RWPE1 (cell line): Measurements from ENCODE around the gene PHLDA2.

ENCODE experiments used
- CTCF ChIA-PET: fragments of 350-600 bp; sonication (Branson Sonifier 250); formaldehyde crosslinking; extraction: SDS; loops from one replicate; lab custom pipeline; 2021; lab: Yijun Ruan, JAX
- POLR2A ChIA-PET: fragments of 400-600 bp; formaldehyde crosslinking; extraction: SDS; loops from one replicate; lab custom pipeline; 2020; ENCODE audit warnings: antibody characterized with exemption; ENCODE audit not compliant: low non-redundant PET; lab: Yijun Ruan, JAX
- DNase-seq: peaks from one replicate; pipeline ENCODE4 v3.0.0; 2012; ENCODE audit warnings: low spot score
- H3K27ac ChIP-seq: fragments of 450-650 bp; 2 replicates; pipeline ENCODE4 v1.5.1; 2017
- CTCF ChIP-seq: fragments of 450-650 bp; conservative IDR thresholded peaks from 2 replicates; pipeline ENCODE4 v1.5.1; 2017; ENCODE audit warnings: low read depth, mild to moderate bottlenecking

PHLDA2 gene

GRCh38 chr11:2890466-2891294, 38.5 kb downstream of the PHLDA2 start:
- DNase-seq = no peak
- TF ChIP-seq CTCF = no peak
- peak overlapping the region; percentile 94 for H3K27ac ChIP-seq
- ChIA-PET POLR2A (interaction anchor here (0.6 to 2.9 kb wide), 2 partner anchors 30 to 39 kb away, joined by 4 to 18 read pairs; partner anchors contain the start of gene PHLDA2), CTCF (interaction anchor here (0.6 to 12.4 kb wide), 9 partner anchors 21 to 494 kb away, joined by 3 to 324 read pairs (median 4); partner anchors contain the start of gene PHLDA2)

GRCh38 chr11:2889362-2890273, 39.6 kb downstream of the PHLDA2 start:
- CTCF ChIA-PET = interaction anchor here (0.6 to 12.4 kb wide), 6 partner anchors 26 to 362 kb away, joined by 3 to 324 read pairs (median 6); partner anchors contain the start of gene PHLDA2
- POLR2A ChIA-PET = interaction anchor here (0.6 kb wide), 1 partner anchor 31 kb away, joined by 4 read pairs; no protein-coding TSS in a partner anchor
- DNase-seq = no peak
- TF ChIP-seq CTCF = no peak
- peak overlapping the region; percentile 94 for H3K27ac ChIP-seq

- peak; percentile 82 for DNase-seq
- CTCF ChIA-PET = interaction anchor here (0.6 to 12.4 kb wide), 14 partner anchors 10 to 463 kb away, joined by 3 to 324 read pairs (median 5); partner anchors contain the start of gene PHLDA2
- POLR2A ChIA-PET = interaction anchor here (0.9 kb wide), 1 partner anchor 355 kb away, joined by 3 read pairs; no protein-coding TSS in a partner anchor
These were observed 40.8 kb downstream of the PHLDA2 start for GRCh38 chr11:2888266-2888968.

GRCh38 chr11:2887515-2888195, 41.6 kb downstream of the PHLDA2 start:
- TF ChIP-seq CTCF = no peak
- H3K27ac ChIP-seq = peak overlapping the region; percentile 94
- ChIA-PET CTCF (interaction anchor here (0.6 to 12.4 kb wide), 18 partner anchors 9 to 462 kb away, joined by 3 to 324 read pairs (median 4); partner anchors contain the start of gene PHLDA2), POLR2A (interaction anchor here (0.9 kb wide), 1 partner anchor 354 kb away, joined by 3 read pairs; no protein-coding TSS in a partner anchor)
- DNase-seq = no peak

More at GRCh38 chr11:2888266-2888968, 40.8 kb downstream of the PHLDA2 start:
- peak; percentile 97 for TF ChIP-seq CTCF
- peak overlapping the region; percentile 94 for H3K27ac ChIP-seq

DNA sequence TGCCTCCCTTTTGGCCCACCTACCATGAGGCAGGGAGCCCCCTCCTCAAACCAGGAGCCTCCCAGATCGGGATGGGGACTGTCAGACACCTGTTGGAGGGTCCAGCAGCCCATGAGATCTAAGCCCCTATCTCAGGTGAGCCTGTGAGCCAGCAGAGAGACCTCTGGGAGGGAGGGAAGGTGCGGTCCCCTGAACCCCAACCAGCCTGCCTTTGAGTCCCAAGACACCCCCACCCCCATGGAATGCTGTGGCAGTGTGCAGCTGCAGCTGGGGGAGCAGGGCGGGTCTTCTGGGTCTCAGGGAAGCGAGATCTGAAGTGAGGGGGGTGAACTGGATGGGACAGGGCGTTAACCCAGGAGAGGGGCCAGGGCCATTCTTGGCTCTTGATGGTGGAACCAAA, 42.3 kb downstream of the PHLDA2 start:
- no peak for DNase-seq
- CTCF ChIA-PET = interaction anchor here (0.5 to 12.4 kb wide), 5 partner anchors 9 to 354 kb away, joined by 3 to 324 read pairs (median 6); partner anchors contain the start of gene PHLDA2
- TF ChIP-seq CTCF = no peak
- POLR2A ChIA-PET = no interaction called here
- H3K27ac ChIP-seq = peak overlapping the region; percentile 94
